ENCODE results near the gene TPR.

DNA sequence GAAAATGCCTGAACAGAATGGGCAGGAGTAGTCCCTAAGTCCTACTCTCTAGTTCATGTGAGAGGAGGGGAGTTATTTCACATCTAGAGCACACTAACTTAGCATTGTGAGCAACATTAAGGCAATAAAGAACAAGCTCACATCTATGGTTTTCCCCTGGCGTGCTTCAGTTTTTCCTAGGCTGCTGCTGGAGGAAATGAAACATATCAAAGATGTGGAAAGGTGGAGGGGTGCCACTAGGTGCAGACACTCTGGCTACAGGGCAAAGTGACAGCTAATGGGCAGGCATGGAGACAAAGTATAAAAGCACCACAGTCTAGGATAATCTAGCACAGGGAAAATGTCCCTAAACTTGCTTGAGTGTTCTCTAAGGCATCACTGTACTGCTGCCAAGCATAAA, 82.2 kb downstream of the TPR start:
- TF ChIP-seq, protein P1, sequence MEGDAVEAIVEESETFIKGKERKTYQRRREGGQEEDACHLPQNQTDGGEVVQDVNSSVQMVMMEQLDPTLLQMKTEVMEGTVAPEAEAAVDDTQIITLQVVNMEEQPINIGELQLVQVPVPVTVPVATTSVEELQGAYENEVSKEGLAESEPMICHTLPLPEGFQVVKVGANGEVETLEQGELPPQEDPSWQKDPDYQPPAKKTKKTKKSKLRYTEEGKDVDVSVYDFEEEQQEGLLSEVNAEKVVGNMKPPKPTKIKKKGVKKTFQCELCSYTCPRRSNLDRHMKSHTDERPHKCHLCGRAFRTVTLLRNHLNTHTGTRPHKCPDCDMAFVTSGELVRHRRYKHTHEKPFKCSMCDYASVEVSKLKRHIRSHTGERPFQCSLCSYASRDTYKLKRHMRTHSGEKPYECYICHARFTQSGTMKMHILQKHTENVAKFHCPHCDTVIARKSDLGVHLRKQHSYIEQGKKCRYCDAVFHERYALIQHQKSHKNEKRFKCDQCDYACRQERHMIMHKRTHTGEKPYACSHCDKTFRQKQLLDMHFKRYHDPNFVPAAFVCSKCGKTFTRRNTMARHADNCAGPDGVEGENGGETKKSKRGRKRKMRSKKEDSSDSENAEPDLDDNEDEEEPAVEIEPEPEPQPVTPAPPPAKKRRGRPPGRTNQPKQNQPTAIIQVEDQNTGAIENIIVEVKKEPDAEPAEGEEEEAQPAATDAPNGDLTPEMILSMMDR (IDR thresholded peaks at IDR 0.05), result no peak
- no peak for TF ChIP-seq POLR2A (IDR thresholded peaks at IDR 0.05)

Data from ovary (tissue), 3 donors.